Activated naive CD4-positive, alpha-beta T cell treated with anti-CD3 and anti-CD28 coated beads, Interleukin-2, amount 50 U/mL, for 72 hours (primary cell): ENCODE measurements around the gene USP32. TPM values are rescaled to one million over a fixed set of nuclear protein-coding genes. Genes with fewer than 3 reads are reported as not detected.

ENCODE experiments used
- ATAC-seq, 2 donors: fragments of 150-1000 bp; cut with Tn5 transposase; 2 replicates each; pipeline ENCODE4 v1.10.0; 2021; ENCODE audit warnings: mild to moderate bottlenecking in 2 of 2, moderate library complexity in 2 of 2
- DNase-seq, 2 donors: peaks; one replicate each; pipeline ENCODE4 v3.0.0; 2021 to 2022; ENCODE audit warnings: low spot score in 2 of 2
- H3K27ac Mint-ChIP-seq, 2 donors: one replicate each; pipeline ENCODE4 v1.8.0; 2022; ENCODE audit warnings: mild to moderate bottlenecking in 2 of 2, mixed read lengths in 2 of 2
- H3K36me3 Mint-ChIP-seq, 2 donors: one replicate each; pipeline ENCODE4 v1.8.0; 2022; ENCODE audit warnings: mixed read lengths in 2 of 2
- H3K9me3 Mint-ChIP-seq, 2 donors: one replicate each; pipeline ENCODE4 v1.8.0; 2022; ENCODE audit warnings: mixed read lengths in 2 of 2
- total RNA-seq, 2 donors: library from RNA; stranded (reverse); gene quantifications; one replicate each; pipeline ENCODE4 v1.2.3, GENCODE V29; 2022

The USP32 gene
- total RNA-seq, 2 donors from 2014 or later = 42.6 to 51.5 TPM

GRCh38 chr17:60169921-60170817 is 221.8 kb downstream of the USP32 start:
- Mint-ChIP-seq H3K27ac (peak overlapping the region; percentile 58 to 65), H3K9me3 (no peaks in the 10 kb centered on the region), H3K36me3 (no peaks in the 10 kb centered on the region)
- ATAC-seq (peak in 1 of 2 donors; percentile 51), DNase-seq (peak in 1 of 2 donors; percentile 21)

GRCh38 chr17:60168654-60169053 is 223.3 kb downstream of the USP32 start:
- DNase-seq = no peak
- no peaks in the 10 kb centered on the region for H3K36me3 Mint-ChIP-seq
- ATAC-seq = no peak
- no peaks in the 10 kb centered on the region for H3K9me3 Mint-ChIP-seq
- H3K27ac Mint-ChIP-seq = no peak overlapping the region

DNA sequence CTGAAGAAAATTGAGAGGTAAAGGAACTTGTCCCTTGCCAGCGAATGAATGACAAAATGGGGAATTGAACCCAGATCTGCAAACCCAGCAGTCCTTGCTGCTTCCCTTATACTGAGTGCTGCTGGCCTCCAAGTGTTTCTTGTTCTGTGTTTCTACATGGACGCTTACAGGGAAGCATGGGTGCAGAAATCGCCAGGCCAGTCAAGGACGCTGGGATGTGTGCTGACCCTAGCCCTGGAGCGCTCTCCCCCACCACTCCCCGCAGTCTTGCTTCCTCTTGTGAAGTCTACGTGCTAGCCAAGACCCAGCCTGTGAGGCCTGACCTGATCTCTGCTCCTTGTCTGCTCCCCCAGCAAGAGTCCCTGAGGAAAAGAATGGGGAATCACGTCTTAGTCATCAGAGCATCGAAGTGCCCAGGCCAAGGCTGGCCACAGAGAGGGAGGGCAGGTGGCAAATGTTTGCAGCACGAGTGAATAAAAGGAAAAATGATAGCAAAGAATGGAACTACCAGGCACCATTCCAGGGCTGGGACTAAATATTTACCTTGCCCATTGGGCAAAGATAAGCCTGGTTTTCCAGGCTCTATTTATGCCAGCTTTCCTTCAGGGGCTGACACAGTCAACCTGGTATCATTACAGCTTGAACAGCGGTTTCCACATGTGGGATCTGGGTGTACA is 224.7 kb downstream of the USP32 start:
- H3K27ac Mint-ChIP-seq = no peak overlapping the region
- H3K36me3 Mint-ChIP-seq = no peaks in the 10 kb centered on the region
- no peak for ATAC-seq
- peak in 1 of 2 donors; percentile 49 for DNase-seq
- no peaks in the 10 kb centered on the region for H3K9me3 Mint-ChIP-seq

DNA sequence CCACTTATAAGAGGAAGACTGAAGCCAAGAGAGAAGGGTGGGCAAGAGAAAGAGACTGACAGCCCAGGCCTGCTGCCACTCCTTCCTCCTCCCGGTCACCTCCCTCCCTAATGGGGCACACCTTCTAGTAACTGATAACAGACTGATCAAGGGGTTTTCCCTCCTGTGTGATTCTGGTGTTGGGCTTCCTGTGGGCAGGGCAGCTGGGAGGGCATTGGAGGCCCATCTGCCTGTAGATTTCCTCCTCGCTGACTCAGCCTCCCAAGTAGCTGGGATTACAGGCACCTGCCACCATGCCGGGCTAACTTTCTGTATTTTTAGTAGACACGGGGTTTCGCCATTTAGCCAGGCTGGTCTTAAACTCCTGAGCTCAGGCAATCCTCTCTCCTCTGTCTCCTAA is 226.0 kb downstream of the USP32 start:
- Mint-ChIP-seq H3K36me3 (no peaks in the 10 kb centered on the region), H3K9me3 (no peaks in the 10 kb centered on the region), H3K27ac (no peak overlapping the region)
- DNase-seq (peak in 1 of 2 donors; percentile 59), ATAC-seq (peak; percentile 62 to 89)

DNA sequence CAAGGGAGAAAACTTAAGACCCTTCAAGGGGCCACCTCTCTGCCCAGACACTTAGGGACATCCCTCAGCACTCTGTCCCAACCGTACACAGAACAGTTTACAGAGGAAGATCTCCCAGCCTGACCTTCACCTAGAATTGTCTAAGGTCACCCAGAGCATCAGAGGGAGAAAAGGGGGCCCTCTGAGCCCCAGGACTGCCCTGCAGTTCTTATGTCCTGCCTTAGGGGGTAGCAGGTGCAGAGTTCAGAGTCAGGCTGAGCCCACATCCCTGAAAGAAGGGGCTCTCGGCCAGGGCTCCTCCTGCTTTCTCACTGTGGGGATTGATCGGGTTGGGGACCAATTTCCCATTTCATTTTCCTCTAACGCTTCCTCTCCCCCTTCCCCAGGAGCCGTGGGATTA is 226.7 kb downstream of the USP32 start:
- DNase-seq (peak in 1 of 2 donors; percentile 34), ATAC-seq (no peak)
- Mint-ChIP-seq H3K36me3 (no peaks in the 10 kb centered on the region), H3K9me3 (no peaks in the 10 kb centered on the region), H3K27ac (no peak overlapping the region)

DNA sequence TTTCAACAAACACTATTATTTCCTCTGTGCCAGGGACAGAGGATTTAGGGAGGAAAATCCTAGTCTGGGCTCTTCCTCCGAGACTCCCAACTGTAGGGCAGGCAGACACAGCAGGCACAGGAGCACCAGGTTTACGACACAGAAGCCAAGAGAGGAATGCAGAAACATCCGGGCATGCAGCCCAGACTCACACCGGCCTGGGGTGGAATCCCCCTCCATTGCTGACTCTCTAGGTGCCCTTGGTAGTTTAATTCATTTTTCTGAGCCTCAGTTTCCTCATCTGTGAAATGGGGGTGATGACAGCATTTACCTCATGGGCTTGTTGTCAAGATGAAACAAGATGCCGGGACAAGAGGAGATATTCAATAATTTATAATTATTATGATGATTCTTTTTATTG is 227.2 kb downstream of the USP32 start:
- ATAC-seq = no peak
- peak in 1 of 2 donors; percentile 23 for DNase-seq
- Mint-ChIP-seq H3K36me3 (no peaks in the 10 kb centered on the region), H3K9me3 (no peaks in the 10 kb centered on the region), H3K27ac (no peak overlapping the region)

DNA sequence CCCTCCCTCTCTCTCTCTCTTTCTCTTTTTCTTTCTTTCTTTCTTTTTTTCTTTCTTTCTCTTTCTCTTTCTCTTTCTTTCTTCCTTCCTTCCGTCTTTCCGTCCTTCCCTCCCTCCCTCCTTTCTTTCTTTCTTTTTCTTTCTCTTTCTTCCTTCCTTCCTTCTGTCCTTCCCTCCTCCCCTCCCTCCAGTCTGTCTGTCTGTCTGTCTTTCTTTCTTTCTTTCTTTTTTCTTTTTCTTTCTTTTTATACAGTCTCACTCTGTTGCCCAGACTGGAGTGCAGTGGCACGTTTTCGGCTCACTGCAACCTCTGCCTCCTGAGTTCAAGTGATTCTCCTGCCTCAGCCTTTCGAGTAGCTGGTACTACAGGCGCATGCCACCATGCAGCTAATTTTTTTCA is 227.8 kb downstream of the USP32 start:
- DNase-seq (no peak), ATAC-seq (no peak)
- no peaks in the 10 kb centered on the region for H3K36me3 Mint-ChIP-seq
- no peak overlapping the region for H3K27ac Mint-ChIP-seq
- H3K9me3 Mint-ChIP-seq = no peaks in the 10 kb centered on the region

DNA sequence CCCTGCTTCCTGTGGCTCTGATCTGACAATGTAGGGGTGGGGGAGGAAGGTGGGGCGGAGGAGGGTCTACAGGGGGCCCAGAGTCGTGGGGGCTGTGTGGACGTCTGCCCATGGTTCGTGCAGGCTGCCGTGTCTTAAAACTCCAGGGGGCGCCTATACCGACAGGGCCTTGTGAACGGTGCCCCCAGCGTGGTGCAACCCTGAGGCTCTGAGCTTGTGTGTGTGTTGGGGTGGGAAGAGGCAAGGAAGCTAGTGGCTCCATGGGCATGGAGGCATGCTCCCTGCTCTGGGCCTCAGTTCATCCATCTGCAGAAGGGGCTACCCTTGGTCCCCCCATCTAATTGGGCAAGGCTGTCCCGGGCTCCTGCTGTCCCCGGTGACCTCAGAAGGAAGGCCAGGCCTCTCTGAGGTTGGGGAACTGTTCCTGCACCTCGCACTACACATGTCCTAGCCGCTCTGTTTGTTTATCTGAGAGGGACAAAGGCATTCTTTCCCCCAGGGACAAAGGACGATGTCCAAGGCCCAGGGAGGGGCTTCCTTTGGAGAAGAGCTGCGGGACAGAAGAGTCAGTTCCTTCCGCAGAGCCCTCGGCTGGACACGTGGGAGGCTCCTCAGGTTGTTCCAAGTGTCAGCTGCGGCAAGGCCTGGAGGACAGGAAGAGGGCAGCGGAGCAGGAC is 228.7 kb downstream of the USP32 start:
- Mint-ChIP-seq H3K36me3 (no peaks in the 10 kb centered on the region), H3K9me3 (no peaks in the 10 kb centered on the region), H3K27ac (no peak overlapping the region)
- no peak for DNase-seq
- ATAC-seq = no peak

- DNase-seq (no peak), ATAC-seq (no peak)
- Mint-ChIP-seq H3K27ac (no peak overlapping the region), H3K9me3 (no peaks in the 10 kb centered on the region), H3K36me3 (no peaks in the 10 kb centered on the region)
Observed at GRCh38 chr17:60161598-60162330, 230.2 kb downstream of the USP32 start.

GRCh38 chr17:60160829-60161501 is 231.0 kb downstream of the USP32 start:
- Mint-ChIP-seq H3K9me3 (no peaks in the 10 kb centered on the region), H3K27ac (peak overlapping the region in 1 of 2 donors; percentile 55), H3K36me3 (no peaks in the 10 kb centered on the region)
- DNase-seq (no peak), ATAC-seq (no peak)

DNA sequence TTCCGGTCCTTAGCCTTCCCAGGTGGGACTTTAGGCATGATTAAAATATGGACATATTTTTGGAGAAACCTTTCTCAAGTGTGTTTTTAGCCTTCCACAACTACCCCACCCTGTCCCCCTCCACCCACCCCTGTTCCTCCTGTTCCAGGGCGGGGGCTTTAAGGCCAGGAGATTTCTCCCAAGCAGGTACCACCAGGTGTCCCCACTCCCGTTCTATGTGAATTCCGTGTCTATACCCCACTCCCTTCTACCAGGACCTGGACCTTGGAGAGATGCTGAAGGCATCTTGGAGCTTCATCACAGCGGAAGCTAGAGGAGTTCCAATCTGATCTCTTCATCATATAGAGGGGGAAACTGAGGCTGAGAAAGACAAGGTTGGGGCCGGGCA is 232.5 kb downstream of the USP32 start:
- Mint-ChIP-seq H3K36me3 (no peaks in the 10 kb centered on the region), H3K9me3 (no peaks in the 10 kb centered on the region), H3K27ac (peak overlapping the region in 1 of 2 donors; percentile 68)
- no peak for ATAC-seq
- no peak for DNase-seq

- Mint-ChIP-seq H3K36me3 (no peaks in the 10 kb centered on the region), H3K27ac (no peak overlapping the region), H3K9me3 (no peaks in the 10 kb centered on the region)
- no peak for ATAC-seq
- DNase-seq = no peak
Observed at GRCh38 chr17:60158751-60159478, 233.0 kb downstream of the USP32 start.

- Mint-ChIP-seq H3K36me3 (no peaks in the 10 kb centered on the region), H3K27ac (no peak overlapping the region), H3K9me3 (no peaks in the 10 kb centered on the region)
- no peak for ATAC-seq
- no peak for DNase-seq
Observed at GRCh38 chr17:60157487-60158040, 234.4 kb downstream of the USP32 start.

GRCh38 chr17:60156746-60157145 is 235.2 kb downstream of the USP32 start:
- H3K9me3 Mint-ChIP-seq = no peaks in the 10 kb centered on the region
- no peak overlapping the region for H3K27ac Mint-ChIP-seq
- no peaks in the 10 kb centered on the region for H3K36me3 Mint-ChIP-seq
- DNase-seq (no peak), ATAC-seq (no peak)

DNA sequence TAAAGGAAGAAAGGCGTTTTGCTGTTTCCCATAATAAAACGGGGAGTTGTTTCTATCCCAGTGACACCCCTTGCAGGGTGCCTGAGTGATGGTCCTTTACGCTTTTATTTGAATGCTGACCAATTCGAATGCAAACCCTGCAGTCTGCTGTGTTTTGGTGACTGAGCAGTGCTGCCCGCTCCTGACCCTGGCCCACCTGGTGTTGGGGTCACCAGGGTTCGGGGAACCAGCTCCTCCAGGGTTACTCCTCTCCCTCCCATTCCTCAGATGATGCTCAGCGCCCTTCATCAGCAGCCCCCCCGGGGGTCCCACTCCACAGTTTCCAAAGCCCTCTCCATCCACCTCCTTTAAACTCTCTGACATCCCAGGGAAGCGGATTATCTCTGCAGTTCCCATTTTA is 236.1 kb downstream of the USP32 start:
- DNase-seq = no peak
- Mint-ChIP-seq H3K27ac (no peak overlapping the region), H3K9me3 (no peaks in the 10 kb centered on the region), H3K36me3 (no peaks in the 10 kb centered on the region)
- no peak for ATAC-seq
